SHP77 treated with DMSO at 0.1 percent for 48 hours (cell line): ENCODE data around the gene SLC29A1.
A peak's percentile ranks its signal among the peaks of the same experiment; 100 is the strongest.

ENCODE experiments used
- DNase-seq: peaks from one replicate; lab custom pipeline; 2025; lab: John Stamatoyannopoulos, UW

Gene SLC29A1

GRCh38 chr6:44255105-44255808, 31.9 kb downstream of the SLC29A1 start:
- DNase-seq = no peak

- no peak for DNase-seq
These were observed 32.7 kb downstream of the SLC29A1 start for GRCh38 chr6:44255871-44256774.

GRCh38 chr6:44256775-44257024, 33.3 kb downstream of the SLC29A1 start:
- no peak for DNase-seq

GRCh38 chr6:44257025-44257752, 33.8 kb downstream of the SLC29A1 start, which contains the start of gene SLC35B2:
TSS of gene SLC35B2 (minus strand) at chr6:44257528. CDS start at chr6:44257410, 118 bp downstream.
- DNase-seq = no peak

GRCh38 chr6:44257753-44258324, 34.4 kb downstream of the SLC29A1 start:
- no peak for DNase-seq

GRCh38 chr6:44258325-44258863, 35.0 kb downstream of the SLC29A1 start:
- DNase-seq = no peak

GRCh38 chr6:44258921-44259320, 35.5 kb downstream of the SLC29A1 start:
- DNase-seq = no peak

- no peak for DNase-seq
These were observed 36.6 kb downstream of the SLC29A1 start for GRCh38 chr6:44260011-44260410.

GRCh38 chr6:44260451-44261297, 37.3 kb downstream of the SLC29A1 start:
- DNase-seq = no peak

GRCh38 chr6:44261581-44261980, 38.2 kb downstream of the SLC29A1 start:
- no peak for DNase-seq

- no peak for DNase-seq
These were observed 39.3 kb downstream of the SLC29A1 start for GRCh38 chr6:44262467-44263353.

- no peak for DNase-seq
These were observed 40.1 kb downstream of the SLC29A1 start for GRCh38 chr6:44263354-44264100.

GRCh38 chr6:44264154-44265006, 41.0 kb downstream of the SLC29A1 start:
- DNase-seq = no peak

- peak; percentile 32 for DNase-seq
These were observed 41.8 kb downstream of the SLC29A1 start, which contains the start of gene NFKBIE for GRCh38 chr6:44265007-44265721. TSS of gene NFKBIE (minus strand) at chr6:44265551. CDS start at chr6:44265346, 205 bp downstream.

GRCh38 chr6:44265722-44266233, 42.4 kb downstream of the SLC29A1 start:
- no peak for DNase-seq

GRCh38 chr6:44266347-44266746, 43.0 kb downstream of the SLC29A1 start:
- DNase-seq = no peak

- no peak for DNase-seq
These were observed 43.9 kb downstream of the SLC29A1 start for GRCh38 chr6:44267252-44267651.
